PFSK-1 (cell line): ENCODE data around the gene CFAP251.

Experiments used
- POLR2AphosphoS5 ChIP-seq: IDR thresholded peaks from 2 replicates; pipeline ENCODE4 v1.6.1; 2012; ENCODE audit warnings: low read depth, mild to moderate bottlenecking, control low read depth, low read length, moderate library complexity
- TF ChIP-seq, protein P1 (sequence below), 2 experiments: IDR thresholded peaks; 2 replicates each; pipeline versions ENCODE4 v1.6.1 to v1.8.0; 2011 to 2012; ENCODE audit warnings: low read depth in 2 of 2, low read length in 2 of 2, control low read depth in 1 of 2, inconsistent platforms in 1 of 2, mild to moderate bottlenecking in 1 of 2, moderate library complexity in 1 of 2; ENCODE audit not compliant: insufficient read depth in 1 of 2

DNA sequence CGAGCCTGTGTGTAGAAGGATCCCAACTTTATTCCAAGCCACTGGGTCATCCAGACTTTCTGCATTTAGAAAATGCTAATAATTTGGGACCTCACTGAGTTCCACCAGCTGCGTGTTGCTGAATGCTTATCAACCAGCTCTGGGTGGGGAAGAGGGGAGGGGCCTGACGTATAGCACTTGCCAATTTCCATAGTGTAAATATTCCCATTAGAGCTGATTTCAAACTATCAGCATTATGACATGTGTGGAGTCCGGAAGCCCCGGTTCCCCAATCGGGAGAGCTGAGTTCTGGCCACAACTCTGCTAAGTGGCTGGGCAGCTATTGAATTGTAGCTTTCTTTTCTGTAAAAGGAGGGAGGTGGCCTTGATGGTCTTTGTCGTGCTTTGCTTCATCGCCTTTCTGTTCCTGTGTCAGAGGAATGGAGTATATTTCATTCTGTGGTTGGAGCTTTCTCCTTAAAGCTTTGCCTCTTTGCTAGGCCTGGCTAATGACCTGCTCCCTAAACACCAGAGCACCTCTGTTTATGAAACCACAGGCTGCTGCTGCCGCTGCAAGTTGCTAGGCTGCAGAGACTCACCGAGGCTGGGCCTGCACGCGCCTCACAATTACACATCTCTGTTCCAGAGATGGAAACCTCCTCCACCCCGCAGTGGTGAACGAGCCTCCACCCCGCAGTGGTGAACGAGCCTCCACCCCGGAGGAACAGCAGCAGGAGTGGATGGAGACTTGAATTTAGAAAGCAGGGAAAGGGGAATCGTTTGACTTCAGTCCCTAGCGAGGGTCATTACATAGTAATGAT lies 95.6 kb downstream of the CFAP251 start:
- no peak for TF ChIP-seq POLR2AphosphoS5
- TF ChIP-seq, protein P1, sequence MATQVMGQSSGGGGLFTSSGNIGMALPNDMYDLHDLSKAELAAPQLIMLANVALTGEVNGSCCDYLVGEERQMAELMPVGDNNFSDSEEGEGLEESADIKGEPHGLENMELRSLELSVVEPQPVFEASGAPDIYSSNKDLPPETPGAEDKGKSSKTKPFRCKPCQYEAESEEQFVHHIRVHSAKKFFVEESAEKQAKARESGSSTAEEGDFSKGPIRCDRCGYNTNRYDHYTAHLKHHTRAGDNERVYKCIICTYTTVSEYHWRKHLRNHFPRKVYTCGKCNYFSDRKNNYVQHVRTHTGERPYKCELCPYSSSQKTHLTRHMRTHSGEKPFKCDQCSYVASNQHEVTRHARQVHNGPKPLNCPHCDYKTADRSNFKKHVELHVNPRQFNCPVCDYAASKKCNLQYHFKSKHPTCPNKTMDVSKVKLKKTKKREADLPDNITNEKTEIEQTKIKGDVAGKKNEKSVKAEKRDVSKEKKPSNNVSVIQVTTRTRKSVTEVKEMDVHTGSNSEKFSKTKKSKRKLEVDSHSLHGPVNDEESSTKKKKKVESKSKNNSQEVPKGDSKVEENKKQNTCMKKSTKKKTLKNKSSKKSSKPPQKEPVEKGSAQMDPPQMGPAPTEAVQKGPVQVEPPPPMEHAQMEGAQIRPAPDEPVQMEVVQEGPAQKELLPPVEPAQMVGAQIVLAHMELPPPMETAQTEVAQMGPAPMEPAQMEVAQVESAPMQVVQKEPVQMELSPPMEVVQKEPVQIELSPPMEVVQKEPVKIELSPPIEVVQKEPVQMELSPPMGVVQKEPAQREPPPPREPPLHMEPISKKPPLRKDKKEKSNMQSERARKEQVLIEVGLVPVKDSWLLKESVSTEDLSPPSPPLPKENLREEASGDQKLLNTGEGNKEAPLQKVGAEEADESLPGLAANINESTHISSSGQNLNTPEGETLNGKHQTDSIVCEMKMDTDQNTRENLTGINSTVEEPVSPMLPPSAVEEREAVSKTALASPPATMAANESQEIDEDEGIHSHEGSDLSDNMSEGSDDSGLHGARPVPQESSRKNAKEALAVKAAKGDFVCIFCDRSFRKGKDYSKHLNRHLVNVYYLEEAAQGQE (IDR thresholded peaks at IDR 0.05; ENCODE audit: insufficient read depth in 1 of 2, low read depth in 2 of 2, low read length in 2 of 2) = no peak
